Fibroblast of upper back skin (primary cell): ENCODE results near the gene ROBO1.

ENCODE experiments used
- DNase-seq: peaks from one replicate; pipeline ENCODE4 v3.0.0-alpha.2; 2013

The ROBO1 gene

DNA sequence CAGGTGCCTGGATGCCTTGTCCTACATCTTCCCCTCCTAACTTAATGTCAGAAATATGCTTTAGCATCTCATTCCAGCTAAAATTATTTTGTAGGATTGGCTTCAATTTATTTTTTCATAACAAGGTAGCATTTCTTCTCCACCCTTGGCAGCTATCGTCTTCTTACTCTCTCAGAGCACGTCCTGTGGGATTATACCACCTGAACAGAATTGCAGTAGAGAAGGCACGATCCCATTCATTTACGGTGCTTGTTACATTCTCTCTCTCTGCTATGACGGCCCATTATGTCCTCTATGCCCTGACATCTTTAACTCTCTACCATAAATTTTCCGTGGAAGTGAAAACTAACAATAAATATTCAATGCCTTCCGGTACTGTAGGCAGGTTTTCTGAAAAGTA lies 103.3 kb downstream of the ROBO1 start:
- DNase-seq = no peak

DNA sequence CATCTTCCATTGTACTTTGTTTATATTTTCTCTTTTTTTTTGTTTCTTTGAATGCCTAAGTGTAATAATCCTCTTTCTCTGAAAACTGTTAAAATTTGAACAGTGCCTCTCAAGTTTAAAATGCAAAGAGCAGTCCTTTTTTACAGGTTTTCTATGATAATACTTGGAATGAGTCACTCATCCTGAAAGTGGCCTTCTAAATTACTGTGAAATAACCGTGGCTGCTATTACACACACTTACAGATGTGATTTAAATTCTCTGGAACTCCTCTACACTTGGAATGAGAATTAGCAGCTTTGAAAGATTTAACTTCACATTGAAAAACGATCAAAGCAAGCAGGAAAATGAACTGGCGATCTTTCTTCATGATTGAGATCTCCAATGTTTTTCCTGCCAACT lies 105.9 kb downstream of the ROBO1 start:
- no peak for DNase-seq

DNA sequence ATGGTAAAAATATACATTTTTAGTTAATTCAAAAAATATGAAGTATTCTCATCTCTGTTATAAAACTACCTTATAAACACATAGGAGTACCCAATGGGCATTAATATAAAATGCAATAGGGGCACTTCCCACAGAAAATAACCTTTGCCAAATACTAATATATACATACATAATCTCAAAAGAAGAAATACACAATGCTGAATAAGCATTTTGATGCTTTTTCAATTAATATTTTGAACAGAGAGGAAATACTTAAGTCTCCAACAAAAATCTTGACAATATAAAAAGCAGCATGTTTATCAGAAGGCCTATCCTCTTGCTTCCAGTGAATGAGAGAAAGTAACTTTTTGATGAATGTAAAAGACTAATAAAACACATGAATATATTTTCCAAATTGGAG lies 110.7 kb downstream of the ROBO1 start:
- no peak for DNase-seq

DNA sequence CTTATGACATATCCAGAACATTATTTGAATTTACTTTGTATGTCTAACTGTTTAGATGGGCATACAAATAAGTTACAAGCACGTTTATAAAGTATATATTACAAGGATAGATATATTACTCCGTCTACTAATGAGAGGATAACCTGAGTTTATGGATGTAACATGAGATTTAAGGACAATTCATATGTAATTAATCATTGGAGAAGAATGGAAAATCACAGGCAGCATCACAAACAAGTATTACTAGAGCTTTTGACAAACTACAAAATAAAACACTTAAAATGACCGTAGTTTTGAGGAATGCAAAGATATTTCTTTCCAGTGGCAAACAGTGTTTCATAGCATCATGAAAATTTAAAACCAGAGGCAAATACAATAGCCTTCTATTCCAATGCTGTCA lies 113.8 kb downstream of the ROBO1 start:
- no peak for DNase-seq

DNA sequence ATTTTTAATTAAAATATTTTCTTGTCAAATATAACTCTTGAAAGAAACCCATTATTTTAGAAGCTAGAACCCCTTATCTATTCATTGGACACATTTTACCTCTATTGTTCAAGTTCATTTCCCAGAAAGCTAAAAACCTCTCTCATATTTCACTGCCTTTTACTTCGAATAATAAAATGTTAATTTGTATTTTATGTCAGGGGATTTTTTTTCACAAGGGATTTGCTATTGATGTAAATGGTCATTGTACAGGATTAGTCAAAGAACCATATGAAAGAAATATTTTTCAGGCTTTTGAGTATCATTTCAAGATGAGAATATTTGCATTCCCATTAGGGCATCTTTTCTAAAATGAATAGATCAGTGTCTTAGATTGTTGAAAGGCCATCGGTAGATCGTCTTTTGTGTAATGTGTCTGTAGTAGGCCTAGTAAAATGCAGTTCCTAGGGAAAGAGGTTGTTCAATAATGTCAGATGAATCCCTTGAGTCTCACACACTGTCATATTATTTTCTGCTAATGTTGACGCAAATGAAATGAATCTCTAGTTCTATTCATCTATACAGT lies 114.5 kb downstream of the ROBO1 start:
- no peak for DNase-seq

DNA sequence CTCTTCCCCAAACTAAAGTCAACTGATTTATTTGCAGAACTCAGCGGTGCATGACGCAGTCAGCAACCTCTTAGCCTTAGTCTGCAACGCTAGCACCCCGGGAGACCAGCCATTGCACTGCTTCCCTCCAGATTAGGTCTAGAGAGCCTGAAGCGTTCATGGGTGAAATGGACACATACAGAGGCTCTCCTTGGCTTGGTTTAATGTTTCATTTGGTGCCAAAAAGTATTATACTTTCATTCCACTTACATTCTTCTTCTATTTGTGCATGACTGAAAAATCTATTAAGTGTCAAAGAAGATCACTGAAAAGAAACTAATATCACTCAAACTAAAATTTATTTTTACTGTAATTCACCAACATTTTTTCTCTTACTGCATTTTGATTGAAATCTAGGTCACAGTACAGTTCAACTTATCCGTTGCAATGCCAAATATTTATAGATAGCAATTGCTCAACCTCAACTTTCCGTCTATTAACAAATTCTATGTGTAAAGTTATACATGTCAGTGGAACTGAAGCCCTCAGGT lies 116.2 kb downstream of the ROBO1 start:
- DNase-seq = no peak

DNA sequence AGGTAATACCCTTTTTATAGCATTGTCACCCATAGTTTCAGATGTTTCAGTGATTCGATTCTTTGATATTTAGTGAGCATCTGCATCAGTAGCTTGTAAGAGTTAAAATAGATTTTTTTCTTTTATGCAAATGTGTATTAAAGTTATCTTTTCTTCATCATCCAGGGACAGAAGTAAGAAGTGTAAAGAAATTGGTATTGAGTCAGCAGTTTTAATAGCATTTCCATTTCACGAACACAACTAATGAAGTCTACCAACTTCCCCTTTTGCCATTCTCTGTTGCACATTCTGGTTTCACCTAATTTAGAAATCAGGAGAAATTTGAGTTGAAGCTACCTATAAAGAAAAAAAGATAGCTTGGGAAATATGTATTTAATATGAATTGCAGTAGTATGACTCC lies 127.9 kb downstream of the ROBO1 start:
- no peak for DNase-seq

DNA sequence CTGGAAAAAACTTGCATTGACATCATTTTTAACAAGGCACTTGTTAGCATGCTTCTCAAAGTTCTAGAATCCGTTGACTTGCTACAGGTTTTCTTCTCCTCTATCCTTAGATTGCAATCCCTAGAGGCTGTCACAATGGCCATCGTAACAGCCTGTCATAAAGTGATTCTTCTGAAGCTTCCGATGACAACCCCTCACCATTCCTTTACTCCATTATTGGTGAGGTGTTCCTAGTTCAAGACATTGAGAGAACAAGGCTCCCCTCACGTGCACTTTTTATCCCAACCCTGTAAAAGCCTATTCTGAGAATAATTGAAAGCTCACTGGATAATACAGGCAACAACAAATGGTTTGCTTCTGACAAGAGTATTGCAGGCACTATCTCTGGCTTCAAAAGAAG lies 131.4 kb downstream of the ROBO1 start:
- DNase-seq = no peak

DNA sequence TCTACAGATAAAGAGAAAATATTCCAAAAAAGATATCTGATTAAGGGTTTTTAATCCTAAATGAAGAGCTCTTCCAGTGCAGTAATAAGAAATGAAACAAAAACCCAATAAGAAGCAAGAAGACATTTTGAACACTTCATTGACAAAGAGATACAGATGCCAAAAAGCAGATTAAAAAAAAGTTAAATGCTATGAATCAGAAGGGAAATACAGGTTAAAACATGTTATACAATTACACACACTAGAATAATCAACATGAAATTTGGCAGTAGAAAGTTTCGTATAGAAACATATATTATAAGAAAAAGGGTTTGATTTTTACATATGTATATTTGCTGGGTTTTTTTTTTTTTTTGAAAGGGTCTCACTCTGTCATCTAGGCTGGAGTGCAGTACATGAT lies 135.0 kb downstream of the ROBO1 start:
- no peak for DNase-seq

DNA sequence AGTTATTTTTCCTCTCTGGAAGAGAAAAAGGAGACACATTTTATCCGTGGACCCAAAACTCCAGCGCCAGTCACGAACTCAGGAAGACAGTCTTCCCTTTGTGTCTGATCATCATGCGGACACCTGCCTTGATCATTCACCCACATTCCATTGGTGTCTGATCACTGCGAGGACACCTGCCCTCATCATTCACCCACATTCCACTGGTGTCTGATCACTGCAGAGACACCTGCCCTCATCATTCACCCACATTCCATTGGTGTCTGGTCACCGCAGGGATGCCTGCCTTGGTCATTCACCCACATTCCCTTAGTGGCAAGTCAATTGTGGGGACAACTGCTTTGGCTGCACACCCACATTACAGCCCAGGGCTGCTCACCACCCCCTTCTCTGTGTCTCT lies 148.9 kb downstream of the ROBO1 start:
- no peak for DNase-seq

DNA sequence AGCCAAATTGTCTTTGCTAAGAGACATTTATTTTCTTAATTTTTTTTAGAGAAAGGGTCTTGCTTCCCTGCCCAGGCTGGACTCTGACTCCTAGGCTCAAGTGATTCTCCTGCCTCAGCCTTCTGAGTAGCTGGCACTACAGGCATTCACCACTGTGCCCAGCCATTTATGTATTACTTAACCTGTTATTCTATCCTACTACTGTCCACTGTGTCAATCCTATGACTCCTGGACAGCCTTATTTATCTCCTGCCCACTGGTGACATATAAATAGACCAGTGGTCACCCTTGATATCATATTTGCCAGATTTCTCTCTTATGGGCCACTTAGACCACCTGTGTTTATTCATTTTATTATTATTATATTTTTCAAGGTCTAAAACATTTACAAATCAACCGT lies 161.4 kb downstream of the ROBO1 start:
- no peak for DNase-seq

DNA sequence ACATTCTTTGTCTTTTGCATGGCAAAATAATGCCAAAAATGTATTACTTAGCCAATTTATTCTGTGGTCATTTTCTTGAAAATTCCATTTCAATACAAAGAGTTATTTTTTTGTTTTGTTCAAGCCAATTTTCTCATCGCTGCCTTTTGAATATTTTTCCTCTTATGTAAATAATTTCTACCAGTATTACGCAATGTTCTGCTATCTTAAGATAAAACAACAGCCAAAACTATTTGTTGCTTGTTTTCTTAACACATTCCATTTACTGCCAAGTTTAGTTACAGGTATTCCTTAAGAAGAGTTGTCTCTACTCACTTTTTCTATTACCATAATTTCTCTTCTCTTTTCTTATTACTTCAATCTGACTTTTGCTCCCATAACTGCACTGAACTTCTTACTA lies 163.1 kb downstream of the ROBO1 start:
- no peak for DNase-seq

DNA sequence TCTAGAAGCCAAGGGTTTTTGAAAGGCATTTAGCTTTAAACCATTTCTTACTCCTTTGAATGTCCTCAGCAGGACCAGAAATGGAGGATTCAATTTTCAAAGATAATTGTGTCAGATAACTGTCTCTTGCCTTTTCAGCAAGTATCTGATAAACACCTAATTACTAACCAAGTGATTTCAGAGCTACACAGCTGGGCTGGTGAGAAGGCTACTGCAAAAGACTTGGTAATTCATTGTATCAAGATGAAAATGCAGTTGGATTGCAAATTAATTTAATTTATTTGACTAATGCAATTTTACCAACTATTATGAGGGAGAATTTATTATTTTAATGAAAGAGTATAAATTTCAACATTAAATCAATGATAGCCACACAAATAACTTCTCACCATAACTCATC lies 165.4 kb downstream of the ROBO1 start:
- no peak for DNase-seq

DNA sequence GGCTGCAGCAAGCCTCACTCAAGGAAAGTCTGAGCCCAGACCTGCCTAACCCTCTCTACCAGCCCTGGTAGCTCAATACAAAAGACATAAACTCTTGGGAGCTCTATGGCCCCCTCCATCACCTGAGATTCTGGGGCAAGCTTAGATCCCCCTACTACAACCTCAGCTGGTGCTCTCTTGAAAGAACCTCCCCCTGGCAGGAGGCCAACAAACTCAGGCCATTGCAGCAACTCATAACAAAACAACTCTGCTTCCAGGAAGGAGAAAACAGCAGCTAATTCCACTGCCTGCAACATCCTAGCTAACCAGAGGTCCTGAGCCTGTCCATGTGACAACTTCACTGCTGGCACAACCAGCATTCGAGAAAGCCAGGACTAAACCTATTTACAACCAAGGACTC lies 169.2 kb downstream of the ROBO1 start:
- peak; percentile 6 for DNase-seq

DNA sequence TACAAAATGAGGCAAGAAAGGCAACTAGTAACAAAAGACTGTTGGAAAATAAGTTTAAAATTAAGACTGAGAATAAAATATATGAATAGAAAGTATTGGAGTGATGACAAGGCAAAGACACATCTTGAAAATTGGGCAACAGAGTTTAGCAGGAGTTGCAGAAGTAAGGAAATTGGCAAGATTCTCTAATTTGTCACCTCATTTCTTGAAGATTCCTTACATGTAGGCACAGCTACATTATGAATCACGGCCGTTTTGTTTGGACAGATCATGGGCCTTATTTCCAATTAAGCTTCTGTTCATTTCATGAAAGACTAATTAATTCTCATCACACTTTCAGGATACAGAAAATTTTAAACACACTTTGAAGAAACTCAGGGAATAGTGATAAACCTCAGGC lies 170.1 kb downstream of the ROBO1 start:
- DNase-seq = no peak

DNA sequence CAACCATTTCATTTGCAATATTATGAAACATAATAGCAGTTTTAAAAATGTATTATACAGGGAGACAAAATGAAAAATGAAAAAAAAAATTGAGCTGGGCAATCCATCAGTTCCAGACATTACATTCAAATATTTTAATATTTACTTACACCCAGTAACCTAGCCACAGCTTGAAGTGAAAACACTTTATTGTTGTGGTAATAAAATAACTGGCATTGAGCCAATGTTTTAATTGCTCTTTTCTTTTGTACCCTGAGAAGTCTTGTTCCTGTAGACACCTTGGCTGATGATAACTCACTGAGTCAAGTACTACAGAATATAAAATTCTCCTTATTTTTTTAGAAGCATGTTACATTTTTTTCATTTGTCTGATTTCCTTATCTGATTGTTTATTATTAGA lies 180.6 kb downstream of the ROBO1 start:
- DNase-seq = no peak

DNA sequence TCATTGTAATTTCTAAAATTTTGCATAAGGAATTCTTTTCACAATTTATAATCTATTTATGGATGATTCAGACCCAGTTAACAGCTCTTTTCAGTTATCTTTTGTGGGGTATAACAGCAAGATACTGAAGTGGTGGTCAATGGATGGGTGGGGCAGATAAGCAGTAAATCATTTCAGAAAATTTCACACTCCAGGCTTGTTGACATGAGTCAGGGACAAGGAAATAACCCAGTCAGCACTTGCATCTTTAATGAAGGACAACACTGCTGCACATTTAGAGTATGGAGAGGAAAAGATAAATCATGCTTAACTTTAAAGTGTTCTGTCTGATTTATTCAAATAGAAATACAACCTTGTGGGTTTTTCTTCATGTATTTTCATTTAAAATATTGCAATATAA lies 181.6 kb downstream of the ROBO1 start:
- DNase-seq = no peak

DNA sequence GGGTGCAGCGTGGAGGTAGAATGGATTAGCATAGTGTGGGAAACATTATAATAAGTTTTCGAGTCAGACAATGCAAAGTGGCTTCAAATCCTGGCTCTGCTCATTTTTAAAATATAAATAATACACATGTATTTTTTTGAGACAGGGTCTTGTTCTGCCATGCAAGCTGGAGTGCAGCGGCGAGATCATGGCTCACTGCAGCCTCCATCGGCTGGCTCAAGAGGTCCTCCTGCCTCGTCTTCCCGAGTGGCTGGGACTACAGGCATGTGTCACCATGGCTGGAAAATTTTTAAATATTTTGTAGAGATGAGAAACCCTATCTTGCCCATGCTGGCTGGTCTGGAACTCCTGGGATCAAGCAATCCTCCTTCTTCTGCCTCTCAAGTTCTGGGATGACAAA lies 194.9 kb downstream of the ROBO1 start:
- DNase-seq = no peak

DNA sequence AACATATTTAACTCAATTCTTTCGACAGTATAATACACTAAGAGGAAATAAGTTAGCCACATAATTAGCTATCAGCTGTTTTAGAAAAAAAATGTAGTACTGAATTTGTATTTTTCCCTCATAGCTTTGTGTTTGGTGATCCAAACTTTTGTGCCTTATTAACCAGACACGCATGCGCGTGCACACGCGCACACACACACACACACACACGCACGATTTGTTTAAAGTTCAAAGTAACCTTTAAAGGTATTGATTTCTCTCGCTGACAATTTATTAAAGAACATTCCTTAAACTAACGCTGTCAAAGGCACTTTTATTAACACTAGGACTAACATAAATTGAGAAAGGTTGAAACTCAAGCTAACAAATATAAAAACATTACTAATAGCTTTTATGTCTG lies 198.9 kb downstream of the ROBO1 start:
- DNase-seq = no peak

DNA sequence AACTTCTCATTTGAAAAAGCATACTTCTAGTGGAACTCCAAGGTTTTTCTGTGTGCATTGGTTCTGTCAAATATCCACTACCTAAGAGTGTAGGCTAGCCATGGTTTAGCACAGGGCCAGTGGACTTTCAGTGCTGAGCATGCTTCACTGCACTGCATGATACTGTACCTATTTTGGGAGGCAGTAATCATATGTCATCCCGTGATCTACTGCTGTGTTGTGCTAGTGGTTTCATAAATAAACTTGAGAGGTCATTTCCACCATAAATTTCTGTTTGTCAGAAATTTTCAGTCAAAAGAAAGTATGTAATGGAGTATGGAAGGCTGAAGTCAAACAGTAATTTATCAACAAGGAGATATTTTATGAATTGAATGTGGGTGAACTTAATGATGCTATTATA lies 203.6 kb downstream of the ROBO1 start:
- DNase-seq = no peak

DNA sequence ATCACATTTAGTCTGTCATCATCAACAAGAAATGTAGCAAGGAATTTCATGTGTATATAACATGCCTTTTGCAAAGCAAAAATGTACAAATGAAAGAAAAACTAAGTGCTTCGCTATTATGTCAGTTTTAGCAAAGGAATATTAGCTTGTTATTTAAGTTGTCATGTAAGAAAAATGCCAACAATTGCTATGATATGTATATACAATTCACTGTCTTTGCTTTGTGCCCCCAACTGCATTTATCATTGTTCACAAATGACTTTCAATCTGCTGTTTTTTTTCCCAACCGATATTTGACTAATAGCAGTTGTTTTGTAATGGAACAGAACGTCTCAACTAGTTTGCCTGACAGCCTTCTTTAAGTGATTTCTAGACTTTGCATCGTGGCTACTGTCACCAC lies 207.1 kb downstream of the ROBO1 start:
- no peak for DNase-seq

DNA sequence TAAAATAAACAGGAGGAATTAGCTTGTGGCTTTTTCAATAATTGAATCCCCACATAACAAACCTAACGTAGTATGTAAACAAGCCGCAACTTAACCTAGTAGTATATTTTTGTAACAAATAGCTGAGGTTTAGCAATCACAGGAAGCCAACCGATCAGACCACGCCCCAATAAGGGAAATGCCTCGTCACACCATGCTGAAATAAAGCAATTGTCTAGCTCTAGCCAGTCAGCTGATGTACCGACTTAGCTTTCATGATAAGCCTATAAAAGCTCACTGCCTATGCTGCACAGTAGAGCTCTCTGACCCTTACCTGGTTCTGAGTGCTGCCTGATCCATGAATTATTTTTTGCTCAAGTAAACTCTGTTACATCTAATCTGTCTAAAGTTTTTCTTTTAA lies 208.9 kb downstream of the ROBO1 start:
- DNase-seq = no peak

DNA sequence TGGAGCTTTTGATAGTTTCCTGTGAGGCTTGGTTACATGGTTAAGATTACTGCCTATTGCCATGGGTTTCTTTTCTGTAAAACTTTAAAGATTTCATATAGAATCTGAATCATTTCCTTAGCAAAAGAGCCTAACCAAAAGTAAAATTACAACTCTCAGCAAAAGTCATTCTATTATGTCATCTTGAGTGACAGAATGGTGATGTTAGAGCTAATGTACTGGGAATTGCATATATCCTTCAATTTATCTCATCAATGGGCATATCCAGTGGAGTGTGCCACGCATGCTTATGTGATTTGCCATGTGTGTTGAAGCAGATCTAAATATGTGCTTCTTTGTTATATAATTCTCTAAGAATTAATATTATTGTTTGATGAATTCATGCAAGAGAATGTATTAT lies 212.1 kb downstream of the ROBO1 start:
- DNase-seq = no peak

DNA sequence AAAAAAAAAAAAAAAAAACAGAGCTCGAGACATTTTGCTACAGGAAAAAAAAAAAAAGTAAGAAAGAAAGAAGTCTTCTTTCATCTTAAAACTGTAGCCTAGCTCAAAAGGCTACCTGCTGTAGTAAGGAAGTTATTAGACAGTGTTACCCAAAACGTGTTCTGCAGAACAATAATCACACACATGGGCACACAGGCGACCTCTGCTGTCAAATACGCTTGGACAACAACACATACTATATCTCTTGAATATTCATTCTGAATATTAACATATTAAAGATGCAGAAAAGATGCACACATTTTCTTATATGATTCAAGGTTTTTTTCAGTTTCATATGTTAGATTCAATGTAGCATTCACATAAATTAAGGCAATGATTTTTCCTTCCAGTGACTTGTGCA lies 215.8 kb downstream of the ROBO1 start:
- DNase-seq = no peak

DNA sequence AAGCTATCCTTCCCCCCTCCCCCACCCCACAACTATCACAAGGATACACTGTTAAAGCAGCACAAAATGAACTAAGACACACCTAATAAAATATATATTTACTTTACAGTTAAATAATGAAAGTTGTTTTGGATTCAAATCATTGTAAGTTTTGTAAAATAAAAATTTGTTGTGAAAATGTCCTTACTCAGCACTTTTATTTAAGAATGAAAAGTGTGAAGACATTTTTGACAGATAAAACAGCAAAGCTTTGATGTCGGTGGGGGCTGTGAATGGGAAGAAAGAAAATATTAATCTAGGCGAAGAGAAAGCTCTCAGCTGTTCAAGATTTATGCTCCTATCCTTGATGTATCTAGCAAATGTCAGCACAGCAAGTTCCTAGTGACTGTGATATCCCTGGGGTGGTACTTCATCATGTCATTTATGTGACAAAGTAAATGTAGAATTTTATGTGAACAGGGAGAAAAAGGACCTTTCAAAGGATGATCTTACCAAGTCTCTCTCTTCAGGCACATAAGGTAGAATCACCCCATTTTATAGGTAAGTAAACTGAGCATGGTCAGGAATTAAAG lies 216.4 kb downstream of the ROBO1 start:
- no peak for DNase-seq
